ENCODE data around the gene TNNI3.

TNNI3 gene

DNA sequence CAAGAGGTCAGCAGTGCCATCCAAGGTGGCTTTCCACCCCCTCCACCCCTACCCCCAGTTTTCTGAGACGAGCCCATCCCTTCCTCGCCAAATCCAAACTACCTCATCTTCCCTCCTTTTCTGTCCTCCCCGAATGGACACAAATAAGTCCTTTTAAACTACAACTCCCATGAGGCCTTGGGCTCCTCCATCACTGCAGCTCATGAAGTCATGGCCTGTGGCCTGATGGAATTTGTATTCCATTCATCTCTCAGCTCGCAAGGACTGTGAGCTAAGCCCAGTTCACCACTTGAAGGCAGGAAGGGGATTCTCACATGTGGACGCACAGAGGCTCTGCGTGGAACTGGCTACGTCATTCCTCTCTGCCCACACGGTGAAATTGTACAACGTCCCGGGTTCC, 39.3 kb upstream of the TNNI3 start:
- TF ChIP-seq MYC (IDR thresholded peaks at IDR 0.05; ENCODE audit: low read depth, low read length) (no peak), POLR2A (IDR thresholded peaks at IDR 0.05; ENCODE audit: extremely low read depth, insufficient read length) (no peak)
- TF ChIP-seq, protein P1, sequence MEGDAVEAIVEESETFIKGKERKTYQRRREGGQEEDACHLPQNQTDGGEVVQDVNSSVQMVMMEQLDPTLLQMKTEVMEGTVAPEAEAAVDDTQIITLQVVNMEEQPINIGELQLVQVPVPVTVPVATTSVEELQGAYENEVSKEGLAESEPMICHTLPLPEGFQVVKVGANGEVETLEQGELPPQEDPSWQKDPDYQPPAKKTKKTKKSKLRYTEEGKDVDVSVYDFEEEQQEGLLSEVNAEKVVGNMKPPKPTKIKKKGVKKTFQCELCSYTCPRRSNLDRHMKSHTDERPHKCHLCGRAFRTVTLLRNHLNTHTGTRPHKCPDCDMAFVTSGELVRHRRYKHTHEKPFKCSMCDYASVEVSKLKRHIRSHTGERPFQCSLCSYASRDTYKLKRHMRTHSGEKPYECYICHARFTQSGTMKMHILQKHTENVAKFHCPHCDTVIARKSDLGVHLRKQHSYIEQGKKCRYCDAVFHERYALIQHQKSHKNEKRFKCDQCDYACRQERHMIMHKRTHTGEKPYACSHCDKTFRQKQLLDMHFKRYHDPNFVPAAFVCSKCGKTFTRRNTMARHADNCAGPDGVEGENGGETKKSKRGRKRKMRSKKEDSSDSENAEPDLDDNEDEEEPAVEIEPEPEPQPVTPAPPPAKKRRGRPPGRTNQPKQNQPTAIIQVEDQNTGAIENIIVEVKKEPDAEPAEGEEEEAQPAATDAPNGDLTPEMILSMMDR (IDR thresholded peaks at IDR 0.05; ENCODE audit: low read depth, low read length) = no peak
- TF ChIP-seq, protein P2, sequence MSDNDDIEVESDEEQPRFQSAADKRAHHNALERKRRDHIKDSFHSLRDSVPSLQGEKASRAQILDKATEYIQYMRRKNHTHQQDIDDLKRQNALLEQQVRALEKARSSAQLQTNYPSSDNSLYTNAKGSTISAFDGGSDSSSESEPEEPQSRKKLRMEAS (IDR thresholded peaks at IDR 0.05; ENCODE audit: low read depth, low read length) = no peak
- DNase-seq (ENCODE audit: low read depth) = peak; percentile 38
- H3K4me3 ChIP-seq (ENCODE audit: low read depth, low read length) = no peak overlapping the region

DNA sequence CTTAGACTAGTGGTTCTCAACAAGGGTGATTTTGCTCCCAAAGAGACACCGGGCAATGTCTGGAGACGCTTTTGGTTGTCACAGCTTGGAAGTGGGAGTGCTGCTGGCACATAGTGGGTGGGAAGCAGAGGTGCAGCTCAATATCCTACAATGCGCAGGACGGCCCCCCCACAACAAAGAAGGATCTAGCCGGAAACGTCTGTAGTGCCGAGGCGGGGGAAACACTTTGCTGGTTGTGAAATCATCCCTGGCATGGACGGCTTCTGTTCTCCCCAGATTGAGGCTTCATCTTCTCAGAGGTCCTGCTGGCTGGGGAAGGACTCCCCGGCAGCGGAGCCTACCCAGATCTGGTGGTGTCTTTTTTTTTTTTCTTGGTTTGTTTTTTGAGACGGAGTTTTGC, 35.9 kb upstream of the TNNI3 start:
- no peak for TF ChIP-seq MYC (IDR thresholded peaks at IDR 0.05; ENCODE audit: low read depth, low read length)
- TF ChIP-seq, protein P2 (IDR thresholded peaks at IDR 0.05; ENCODE audit: low read depth, low read length) = 0 out of 2 replicates have a peak, but pooled peaks have one; percentile 11
- H3K4me3 ChIP-seq (ENCODE audit: low read depth, low read length) = peak overlapping the region; percentile 6
- DNase-seq (ENCODE audit: low read depth) = peak; percentile 66

DNA sequence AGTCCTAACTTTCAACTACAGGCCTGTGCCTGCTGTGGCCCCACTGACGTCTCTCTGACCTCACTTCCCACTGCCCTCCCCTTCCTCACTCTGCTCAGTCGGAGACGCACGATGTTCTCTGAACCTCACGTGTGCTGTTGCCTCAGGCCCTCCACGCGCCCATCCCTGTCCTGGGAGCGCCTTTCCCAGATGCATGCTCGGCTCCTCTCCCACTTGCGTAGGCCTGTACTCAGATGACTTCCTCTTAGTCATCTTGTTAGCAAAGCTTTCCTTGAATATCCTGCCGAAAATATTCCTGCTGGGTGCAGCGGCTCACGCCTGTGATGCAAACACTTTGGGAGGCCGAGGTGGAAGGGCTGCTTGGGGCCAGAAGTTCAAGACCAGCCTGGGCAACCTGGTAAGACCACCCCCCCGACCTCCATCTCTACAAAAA, 31.9 kb upstream of the TNNI3 start:
- no peak for DNase-seq (ENCODE audit: low read depth)
- no peak for TF ChIP-seq POLR2A (IDR thresholded peaks at IDR 0.05; ENCODE audit: extremely low read depth, insufficient read length)
- TF ChIP-seq, protein P1 (IDR thresholded peaks at IDR 0.05; ENCODE audit: low read depth, low read length) = no peak
- TF ChIP-seq, protein P2 (IDR thresholded peaks at IDR 0.05; ENCODE audit: low read depth, low read length) = no peak
- no peak for TF ChIP-seq MYC (IDR thresholded peaks at IDR 0.05; ENCODE audit: low read depth, low read length)
- H3K4me3 ChIP-seq (ENCODE audit: low read depth, low read length) = no peak overlapping the region

DNA sequence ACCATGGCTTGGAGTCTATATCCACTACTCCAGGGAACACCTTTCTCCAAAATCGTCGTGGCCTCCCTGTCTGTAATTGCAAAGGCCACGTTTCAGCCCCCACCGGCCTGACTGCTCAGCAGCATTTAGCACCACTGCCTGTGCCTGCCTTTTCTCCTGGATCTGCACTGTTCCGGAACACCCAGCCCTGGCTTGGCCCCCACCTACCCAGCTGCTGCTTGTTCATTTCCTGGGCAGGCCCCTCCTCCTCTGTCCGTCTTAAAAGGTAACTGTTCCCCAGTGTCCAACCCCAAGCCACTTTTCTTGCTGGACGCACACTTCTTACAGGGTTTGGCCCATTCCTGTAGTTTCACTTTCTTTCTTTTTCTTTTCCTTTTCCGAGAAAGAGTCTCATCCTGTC, 31.1 kb upstream of the TNNI3 start:
- no peak for TF ChIP-seq POLR2A (IDR thresholded peaks at IDR 0.05; ENCODE audit: extremely low read depth, insufficient read length)
- no peak overlapping the region for H3K4me3 ChIP-seq (ENCODE audit: low read depth, low read length)
- no peak for DNase-seq (ENCODE audit: low read depth)

DNA sequence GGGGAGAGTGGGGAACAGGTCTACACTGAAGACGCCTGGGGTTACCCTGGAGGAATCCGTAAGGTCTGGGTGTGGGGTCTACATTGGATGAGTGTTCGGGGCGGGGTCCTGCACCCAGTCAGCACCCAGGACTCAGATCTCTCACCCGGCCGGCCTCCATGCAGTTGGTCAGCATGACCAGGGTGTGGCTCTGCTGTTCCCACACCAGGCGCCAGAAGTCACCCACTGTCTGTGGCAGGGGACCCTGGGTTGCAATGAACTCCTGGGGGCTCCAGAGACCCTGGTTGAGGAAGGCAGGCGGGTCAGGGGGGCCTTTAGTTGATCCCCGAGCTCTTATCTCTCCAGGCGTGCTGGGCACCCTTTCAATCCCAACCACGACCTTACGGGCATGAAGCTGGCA, 28.5 kb upstream of the TNNI3 start:
- no peak overlapping the region for H3K4me3 ChIP-seq (ENCODE audit: low read depth, low read length)
- TF ChIP-seq MYC (IDR thresholded peaks at IDR 0.05; ENCODE audit: low read depth, low read length) = no peak
- TF ChIP-seq POLR2A (IDR thresholded peaks at IDR 0.05; ENCODE audit: extremely low read depth, insufficient read length) = no peak
- TF ChIP-seq, protein P1 (IDR thresholded peaks at IDR 0.05; ENCODE audit: low read depth, low read length) = no peak
- no peak for DNase-seq (ENCODE audit: low read depth)

DNA sequence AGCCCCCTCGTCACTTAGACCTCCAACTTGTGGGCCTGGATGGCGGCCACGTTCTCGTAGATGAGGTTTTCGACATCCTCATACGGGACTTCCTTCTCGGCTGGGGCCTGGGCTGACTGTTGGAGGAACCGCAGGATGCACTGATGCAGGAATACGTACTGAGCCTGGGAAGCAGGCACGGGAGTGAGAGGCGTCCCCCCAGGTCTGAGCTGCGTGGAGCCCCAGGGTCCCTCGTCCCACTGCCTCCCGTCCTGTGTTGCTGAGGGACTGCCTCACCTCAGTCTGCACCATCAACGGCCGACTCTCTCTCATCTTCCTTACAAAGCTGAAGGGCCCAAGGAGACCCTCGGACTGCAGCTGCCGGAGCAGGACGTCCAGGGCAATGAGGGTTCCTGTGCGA, 24.2 kb upstream of the TNNI3 start:
- no peak overlapping the region for H3K4me3 ChIP-seq (ENCODE audit: low read depth, low read length)
- no peak for TF ChIP-seq MYC (IDR thresholded peaks at IDR 0.05; ENCODE audit: low read depth, low read length)
- TF ChIP-seq, protein P2 (IDR thresholded peaks at IDR 0.05; ENCODE audit: low read depth, low read length) = no peak
- TF ChIP-seq, protein P1 (IDR thresholded peaks at IDR 0.05; ENCODE audit: low read depth, low read length) = no peak
- TF ChIP-seq POLR2A (IDR thresholded peaks at IDR 0.05; ENCODE audit: extremely low read depth, insufficient read length) = no peak
- no peak for DNase-seq (ENCODE audit: low read depth)

All from NB4 (cell line).